GM18507 (cell line): ENCODE results near the gene PHF14.
A peak's percentile ranks its signal among the peaks of the same experiment; 100 is the strongest.
"Not testable (repeated sequence)": the region's sequence is repeated elsewhere in the genome, so short reads cannot be mapped to it uniquely, and the experiment has no call there.

Source experiments
- DNase-seq: peaks from one replicate; pipeline ENCODE4 v3.0.0; 2011; ENCODE audit warnings: low read depth; ENCODE audit not compliant: insufficient read length; ENCODE audit errors: extremely low spot score
- FAIRE-seq: peaks from 2 replicates; lab custom pipeline; 2011; peaks lifted over from hg19 to GRCh38; lab: Jason Lieb, UNC

PHF14 gene, protein sequence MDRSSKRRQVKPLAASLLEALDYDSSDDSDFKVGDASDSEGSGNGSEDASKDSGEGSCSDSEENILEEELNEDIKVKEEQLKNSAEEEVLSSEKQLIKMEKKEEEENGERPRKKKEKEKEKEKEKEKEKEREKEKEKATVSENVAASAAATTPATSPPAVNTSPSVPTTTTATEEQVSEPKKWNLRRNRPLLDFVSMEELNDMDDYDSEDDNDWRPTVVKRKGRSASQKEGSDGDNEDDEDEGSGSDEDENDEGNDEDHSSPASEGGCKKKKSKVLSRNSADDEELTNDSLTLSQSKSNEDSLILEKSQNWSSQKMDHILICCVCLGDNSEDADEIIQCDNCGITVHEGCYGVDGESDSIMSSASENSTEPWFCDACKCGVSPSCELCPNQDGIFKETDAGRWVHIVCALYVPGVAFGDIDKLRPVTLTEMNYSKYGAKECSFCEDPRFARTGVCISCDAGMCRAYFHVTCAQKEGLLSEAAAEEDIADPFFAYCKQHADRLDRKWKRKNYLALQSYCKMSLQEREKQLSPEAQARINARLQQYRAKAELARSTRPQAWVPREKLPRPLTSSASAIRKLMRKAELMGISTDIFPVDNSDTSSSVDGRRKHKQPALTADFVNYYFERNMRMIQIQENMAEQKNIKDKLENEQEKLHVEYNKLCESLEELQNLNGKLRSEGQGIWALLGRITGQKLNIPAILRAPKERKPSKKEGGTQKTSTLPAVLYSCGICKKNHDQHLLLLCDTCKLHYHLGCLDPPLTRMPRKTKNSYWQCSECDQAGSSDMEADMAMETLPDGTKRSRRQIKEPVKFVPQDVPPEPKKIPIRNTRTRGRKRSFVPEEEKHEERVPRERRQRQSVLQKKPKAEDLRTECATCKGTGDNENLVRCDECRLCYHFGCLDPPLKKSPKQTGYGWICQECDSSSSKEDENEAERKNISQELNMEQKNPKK

DNA sequence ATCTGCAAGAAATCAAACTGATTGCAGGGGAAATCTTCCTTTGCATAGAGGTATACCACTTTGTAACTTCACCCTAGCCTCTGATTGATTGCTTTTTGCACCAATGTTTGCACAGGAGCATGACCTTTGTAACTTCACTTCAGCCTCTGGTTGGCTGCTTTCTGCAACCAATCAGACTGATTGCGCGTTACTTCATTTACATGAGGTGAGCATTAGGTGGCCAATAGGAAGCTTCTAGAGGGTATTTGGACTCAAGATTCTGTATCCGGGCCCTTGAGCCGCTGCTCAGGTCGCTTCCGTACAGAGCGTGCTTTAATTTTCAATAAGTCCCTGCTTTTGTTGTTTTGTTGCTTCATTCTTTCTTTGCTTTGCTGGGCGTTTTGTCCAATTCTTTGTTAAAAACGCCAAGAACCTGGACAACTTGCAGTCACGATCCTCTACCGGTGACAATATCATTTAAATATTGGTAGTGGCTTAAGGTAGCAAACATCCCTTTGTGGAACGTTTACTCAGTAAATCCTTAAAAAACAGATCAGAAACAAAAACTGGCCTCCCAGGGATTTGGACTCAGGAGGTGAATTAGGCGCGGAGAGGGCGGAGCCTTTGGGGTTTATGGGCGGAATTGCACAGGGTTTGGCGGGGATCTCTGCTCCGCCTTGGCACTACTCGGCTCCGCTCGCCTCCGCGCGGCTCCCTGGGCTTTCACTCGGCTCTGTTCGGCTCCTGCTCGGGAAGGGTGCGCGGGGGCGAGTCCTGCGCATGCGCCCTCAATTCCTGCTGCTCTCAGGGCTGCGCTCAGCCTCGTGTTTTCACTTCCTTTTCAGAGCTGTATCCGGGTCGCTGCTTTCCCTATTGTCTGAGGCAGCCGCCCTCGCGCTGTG is at the start of gene PHF14:
Gene PHF14 (plus strand): TSS at position 812 of the 881 bp plus-strand sequence. CDS start 452 bp downstream, outside the sequence.
- FAIRE-seq (peak; percentile 99), DNase-seq (peak; percentile 93)

DNA sequence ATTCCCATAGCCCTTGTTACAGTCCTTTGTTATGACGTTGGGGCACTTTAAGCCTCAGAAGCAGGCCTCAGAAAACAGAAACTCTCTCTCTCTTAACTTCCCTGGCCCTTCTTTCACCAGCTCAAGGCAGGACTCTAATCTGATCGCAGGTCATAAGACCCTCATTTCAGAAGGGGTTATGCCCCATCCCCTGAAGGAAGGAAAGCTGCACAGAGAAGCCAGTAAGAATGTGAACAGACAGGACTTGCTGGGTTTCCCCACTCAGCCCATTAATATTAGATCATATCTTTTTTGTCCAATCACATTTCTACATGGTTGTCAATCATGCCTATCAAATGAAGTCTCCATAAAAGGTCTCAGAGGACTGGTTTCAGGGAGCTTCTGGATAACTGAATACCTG is 49.3 kb upstream of the PHF14 start:
- FAIRE-seq (no peak), DNase-seq (no peak)

DNA sequence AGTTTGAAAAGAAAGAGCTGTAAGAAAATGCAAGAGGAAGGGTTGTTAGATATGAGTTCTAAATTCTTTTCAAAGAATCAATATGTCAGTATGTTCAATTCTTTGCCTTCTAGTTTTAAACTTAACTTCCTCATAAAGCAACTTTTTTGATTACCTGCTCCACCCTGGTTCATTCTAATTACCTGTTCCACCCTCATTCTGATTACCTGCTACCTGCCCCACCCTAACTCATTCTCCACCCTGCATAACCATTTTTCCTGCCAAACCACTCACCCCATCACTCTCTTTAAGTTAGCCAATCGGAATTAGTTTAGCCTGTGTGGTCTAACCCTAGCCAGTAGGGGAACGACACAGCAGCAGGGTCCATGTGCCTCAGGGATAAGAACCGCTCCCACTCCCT is 45.5 kb upstream of the PHF14 start:
- not testable (repeated sequence) for DNase-seq, FAIRE-seq

DNA sequence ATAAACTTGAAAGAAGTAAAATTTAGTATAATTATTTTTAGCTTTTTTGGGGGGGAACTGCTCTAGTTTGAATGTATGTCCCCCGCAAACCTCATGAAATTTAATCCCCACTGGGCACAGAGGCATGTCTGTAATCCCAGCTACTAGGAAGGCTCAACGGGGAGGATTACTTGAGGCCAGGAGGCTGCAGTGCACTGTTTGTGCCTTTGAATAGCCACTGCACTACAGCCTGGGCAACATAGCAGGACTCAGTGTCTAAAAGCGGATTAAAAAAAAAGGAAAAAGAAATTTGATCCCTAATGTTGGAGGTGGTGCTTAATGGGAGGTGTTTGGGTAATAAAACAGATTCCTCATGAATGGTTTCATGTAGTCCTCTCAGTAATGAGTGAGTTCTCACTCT is 43.1 kb upstream of the PHF14 start:
- DNase-seq, result no peak
- FAIRE-seq, result no peak

DNA sequence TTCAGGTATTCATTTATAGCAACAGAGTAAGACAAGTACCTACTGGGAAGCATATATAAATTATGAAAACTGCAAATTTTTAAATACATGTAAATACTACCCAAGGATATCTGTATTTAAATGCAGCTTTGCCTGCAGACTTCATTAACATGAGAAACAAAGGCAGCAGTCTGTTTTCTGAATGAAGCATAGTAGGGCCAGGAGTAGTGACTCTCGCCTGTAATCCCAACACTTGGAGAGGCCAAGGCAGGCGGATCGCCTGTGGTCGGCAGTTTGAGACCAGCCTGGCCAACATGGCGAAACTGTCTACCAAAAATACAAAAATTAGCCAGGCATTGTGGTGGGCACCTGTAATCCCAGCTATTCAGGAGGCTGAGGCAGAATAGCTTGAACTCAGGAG is 42.5 kb upstream of the PHF14 start:
- no peak for FAIRE-seq
- DNase-seq, result no peak

DNA sequence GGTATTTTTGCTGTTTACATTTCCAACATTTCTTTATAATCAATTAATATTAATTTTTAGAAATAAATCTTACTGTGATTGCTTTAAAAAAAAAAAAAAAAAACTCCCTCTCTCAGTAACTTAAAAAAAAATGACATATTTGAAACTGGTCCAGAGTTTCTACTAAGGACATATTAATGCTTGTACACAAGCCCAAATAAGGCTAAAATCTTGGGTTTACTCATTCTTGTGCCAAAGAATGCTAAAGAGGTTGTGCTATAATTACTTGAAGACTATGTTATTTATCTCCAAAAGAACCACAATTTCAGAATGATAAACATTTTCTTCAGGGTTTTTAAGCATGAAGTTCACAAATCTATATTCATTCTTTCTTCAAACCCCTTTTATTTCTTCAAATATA is 39.4 kb upstream of the PHF14 start:
- DNase-seq, result no peak
- no peak for FAIRE-seq

DNA sequence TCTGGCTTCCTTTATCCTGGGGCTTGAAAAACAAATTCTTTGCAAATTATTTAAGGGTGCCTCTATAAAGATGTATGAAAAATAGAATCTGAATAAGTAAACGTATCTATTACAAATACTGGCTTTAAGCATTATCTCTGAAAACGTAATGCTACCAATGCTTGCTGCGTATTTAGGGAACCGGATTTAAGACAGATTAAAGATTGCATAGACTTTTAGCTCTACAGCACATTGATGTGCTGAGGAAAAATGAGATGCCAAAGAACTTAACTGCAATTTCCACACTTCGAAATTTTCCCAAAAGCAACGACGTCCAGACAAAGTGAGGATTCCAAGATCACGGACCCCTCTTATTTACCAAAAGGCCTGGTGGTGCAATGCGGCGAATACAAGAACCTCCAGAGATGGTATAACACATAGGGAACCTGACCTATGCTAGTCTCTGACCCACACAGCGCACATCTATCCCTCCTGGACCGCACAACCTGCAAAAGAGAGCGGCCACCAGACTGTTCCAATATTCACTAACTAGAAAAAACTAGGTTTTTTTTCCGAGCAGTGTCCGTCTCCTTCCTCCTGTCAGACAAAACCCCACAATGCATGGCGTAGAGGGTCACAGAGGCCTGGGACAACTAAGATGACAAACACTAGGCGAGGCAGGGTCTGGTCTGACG is 34.3 kb upstream of the PHF14 start:
- peak; percentile 18 for FAIRE-seq
- DNase-seq, result no peak

DNA sequence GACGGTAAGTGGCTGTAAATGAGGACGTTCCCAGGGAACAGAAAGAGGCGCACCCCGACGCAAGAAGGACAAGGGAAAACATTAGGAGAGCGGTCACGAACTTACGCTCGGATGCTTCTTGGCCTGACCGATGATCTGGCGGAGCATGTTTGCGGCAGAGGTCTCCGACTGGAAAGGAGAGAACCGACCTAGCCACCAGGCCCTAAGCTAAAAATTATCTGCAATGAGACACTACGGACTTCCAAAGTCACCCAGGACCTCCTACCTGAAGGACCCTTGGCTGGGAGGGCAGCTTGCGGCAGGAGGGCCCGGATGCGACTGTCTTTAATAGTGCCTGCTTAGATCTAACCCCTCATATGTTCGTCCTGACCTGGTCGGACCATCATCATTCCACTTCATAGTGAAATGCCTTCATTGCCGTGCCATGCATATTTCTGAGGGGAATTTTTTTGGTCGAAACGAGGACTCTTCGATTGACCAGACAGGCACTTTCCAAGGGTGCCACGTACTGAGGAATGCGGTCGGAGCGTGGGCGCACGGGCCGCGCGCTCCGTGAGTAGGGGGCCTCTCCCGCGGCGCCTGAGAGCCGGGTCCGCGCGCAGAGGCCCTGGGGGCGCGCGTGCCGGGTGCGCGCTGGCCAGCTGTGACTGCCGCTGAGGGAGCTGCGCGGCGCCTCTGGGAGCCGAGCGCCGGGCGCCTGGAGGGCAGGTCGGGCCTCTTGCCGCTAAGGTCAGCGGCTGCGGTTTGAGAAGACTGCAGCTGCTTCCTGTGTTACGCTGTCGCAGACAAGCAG is 33.6 kb upstream of the PHF14 start:
- DNase-seq (peak; percentile 88), FAIRE-seq (peak; percentile 96)

DNA sequence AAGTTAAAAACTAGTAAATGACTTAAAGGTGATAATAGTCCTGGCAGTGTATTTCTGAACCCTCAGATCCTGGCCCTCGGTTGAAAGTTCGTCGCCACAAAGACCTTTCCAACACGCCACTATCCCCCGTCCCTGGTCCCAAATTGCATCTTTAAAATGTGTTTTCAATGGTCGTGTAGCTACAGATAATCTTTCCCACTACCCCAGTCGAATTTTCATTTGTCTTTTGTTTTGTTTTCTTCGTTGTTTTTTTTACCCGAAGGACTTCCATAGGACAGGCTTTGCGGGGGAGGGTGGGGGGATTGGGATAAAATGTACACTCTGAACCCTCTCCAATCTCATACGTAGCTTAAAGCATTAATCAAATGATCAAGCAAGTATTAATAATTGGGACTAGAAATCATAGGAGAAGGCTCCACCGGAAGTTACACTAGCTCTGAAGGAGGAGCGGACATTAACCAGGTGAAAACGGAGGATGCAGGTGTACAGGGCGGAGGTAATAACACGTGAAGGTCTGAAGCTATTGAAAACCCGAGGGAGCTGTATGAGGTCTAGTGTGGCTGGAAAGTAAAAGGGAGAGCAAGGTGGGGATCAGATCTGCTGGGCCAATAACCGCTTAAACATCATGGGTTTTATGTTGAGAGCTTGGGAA is 32.8 kb upstream of the PHF14 start:
- FAIRE-seq, result peak; percentile 31
- no peak for DNase-seq

DNA sequence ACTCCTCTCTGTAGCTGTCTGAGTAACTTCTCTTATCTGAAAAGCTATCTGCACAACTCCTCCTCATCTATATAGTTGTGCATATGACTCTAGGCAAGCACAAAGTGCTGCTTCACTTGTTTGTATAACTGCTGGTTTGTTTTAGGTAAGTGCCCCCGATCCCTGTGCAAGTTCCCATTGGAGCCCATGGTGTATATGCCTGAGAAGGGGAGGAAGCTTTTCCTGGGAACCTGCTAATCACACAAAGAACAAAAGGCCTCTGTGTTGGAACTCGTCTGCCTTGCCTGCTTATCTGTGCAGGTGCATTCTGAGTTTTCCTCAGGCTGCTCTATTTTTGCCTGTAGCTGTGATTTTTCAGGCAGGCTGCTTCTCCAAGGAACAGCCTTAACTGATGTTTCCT is 23.2 kb upstream of the PHF14 start:
- FAIRE-seq (no peak), DNase-seq (no peak)

DNA sequence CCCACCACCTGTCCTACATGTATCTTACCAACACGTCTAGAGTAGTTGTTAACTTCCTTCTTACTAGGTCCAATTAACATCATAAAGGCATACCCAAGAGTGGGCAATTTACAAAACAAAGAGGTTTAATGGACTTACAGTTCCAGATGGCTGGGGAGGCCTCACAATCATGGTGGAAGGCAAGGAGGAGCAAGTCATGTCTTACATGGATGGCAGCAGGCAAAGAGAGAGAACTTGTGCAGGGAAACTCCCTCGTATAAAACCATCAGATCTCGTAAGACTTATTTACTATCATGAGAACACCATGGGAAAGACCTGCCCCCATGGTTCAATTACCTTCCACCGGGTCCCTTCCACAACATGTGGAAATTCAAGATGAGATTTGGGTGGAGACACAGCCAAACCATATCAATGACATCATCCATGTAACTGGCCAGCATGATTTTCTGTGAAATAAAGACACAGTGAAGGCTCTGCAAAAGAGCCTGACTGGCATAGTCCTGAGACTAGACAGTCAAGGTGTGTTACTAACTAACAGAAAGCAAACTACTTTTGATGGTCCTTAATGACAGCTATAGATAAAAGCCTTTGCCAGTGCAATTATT is 22.6 kb upstream of the PHF14 start:
- DNase-seq, FAIRE-seq: not testable (repeated sequence)

DNA sequence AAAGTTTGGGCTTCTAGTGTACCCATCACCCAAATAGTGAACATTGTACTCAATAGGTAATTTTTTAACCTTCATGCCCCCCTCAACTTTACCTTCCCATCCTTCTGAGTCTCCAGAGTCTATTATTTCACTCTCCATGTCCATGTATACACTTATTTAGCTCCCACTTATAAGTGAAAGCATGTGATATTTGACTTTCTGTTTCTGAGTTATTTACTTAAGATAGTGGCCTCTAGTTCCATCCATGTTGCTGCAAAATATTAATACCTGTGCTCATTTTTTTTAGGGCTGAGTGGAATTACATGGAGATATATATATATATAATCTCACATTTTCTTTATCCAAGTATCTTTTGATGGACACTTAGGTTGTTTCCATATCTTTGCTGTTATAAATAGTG is 21.1 kb upstream of the PHF14 start:
- no peak for DNase-seq
- no peak for FAIRE-seq

DNA sequence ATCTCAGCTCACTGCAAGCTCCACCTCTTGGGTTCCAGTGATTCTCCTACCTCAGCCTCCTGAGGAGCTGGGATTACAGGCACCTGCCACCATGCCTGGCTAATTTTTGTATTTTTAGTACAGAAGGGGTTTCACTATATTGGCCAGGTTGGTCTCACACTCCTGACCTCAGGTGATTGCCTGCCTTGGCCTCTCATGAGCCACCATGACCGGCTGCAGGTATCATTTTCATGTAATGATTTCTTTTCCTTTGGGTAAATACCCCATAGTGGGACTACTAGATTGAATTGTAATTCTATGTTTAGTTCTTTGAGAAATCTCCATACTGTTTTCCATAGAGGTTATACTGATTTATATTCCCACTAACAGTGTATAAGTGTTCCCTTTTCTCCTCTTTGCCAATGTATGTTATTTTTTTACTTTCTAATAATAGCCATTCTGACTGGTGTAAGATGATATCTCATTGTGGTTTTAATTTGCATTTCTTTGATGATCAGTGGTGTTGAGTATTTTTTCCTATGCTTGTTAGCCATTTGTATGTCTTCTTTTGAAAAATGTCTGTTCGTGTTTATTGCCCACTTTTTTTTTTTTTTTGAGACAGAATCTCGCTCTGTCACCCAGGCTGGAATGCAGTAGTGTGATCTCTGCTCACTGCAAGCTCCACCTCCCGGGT is 20.5 kb upstream of the PHF14 start:
- not testable (repeated sequence) for FAIRE-seq, DNase-seq

DNA sequence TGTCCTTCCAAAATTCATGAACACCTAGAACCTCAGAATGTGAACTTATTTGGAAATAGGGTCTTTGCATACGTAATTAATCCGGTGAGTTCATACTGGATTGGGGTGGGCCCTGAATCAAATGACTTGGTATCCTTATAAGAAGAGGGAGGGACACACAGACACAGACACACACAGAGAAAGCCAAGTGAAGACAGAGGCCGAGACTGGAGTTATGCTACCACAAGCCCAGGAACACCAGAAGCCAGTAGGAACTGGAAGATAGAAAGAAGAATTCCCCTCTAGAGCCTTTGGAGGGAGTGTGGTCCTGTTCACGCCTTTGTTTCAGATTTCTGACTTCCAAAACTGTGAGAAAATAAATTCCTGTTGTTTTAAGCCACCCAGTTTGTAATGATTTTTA is 17.1 kb upstream of the PHF14 start:
- DNase-seq (no peak), FAIRE-seq (no peak)

DNA sequence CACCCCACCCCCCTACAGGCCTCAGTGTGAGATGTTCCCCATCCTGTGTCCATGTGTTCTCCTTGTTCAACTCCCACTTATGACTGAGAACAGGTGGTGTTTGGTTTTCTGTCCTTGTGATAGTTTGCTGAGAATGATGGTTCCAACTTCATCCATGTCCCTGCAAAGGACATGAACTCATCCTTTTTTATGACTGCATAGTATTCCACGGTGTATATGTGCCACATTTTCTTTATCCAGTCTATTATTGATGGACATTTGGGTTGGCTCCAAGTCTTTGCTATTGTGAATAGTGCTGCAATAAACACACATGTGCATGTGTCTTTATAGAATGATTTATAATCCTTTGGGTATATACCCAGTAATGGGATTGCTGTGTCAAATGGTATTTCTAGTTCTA is 13.4 kb upstream of the PHF14 start:
- FAIRE-seq, DNase-seq: not testable (repeated sequence)

DNA sequence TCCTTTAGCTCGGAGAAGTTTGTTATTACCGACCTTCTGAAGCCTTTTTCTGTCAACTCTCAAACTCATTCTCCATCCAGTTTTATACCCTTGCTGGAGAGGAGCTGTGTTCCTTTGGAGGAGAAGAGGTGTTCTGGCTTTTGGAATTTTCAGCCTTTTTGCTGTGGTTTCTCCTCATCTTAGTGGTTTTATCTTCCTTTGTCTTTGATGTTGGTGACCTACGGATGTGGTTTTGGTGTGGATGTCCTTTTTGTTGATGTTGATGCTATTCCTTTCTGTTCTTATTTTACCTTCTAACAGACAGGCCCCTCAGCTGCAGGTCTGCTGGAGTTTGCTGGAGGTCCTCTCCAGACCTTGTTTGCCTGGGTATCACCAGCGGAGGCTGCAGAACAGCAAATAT is 8.7 kb upstream of the PHF14 start:
- not testable (repeated sequence) for FAIRE-seq, DNase-seq

DNA sequence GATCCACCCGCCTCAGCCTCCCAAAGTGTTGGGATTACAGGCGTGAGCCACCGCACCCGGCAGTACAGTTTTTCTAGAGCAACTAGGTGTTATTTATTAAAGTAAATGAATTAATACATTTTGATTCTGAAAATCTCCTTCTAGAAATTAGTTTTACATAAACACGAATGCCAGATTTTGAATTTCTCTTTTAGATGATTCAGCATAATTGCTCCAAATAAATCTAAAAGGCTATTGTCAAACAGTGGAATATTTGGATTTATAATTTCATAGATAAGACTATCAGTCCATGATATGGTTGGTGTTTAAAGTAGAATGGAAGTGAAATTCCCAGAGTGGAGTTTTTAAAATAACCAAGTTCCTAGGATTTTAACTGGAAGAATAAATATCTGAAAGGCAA is 1.5 kb upstream of the PHF14 start:
- FAIRE-seq (no peak), DNase-seq (no peak)
